ENCODE results near the gene LRCH2.

DNA sequence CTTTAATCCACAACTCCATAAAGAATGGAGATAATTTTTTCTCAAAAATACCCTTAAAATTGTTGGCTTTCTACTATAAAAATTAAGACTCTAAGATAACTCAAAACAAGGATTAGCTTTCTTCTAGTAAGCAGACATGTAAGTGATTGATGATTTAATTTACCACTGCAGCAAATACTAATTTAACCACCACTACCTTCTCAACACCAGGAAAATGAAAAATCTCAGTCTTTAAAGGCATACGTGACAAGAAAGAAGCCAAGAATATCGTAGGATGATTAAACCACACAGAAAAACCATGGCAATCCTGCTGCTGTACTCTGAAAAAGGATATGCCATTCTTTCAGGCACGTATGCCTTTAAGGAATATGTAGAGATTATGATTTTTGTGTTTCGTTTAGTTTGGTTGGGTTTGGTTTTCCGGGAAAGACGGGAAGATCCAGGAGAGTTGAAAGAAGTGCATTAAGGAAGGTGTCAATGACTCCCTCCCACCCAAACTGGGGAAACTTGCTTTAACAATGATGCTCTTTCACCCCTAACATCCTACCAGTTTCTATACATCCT is 881 bp downstream of the LRCH2 start:
- TF ChIP-seq, protein P1, sequence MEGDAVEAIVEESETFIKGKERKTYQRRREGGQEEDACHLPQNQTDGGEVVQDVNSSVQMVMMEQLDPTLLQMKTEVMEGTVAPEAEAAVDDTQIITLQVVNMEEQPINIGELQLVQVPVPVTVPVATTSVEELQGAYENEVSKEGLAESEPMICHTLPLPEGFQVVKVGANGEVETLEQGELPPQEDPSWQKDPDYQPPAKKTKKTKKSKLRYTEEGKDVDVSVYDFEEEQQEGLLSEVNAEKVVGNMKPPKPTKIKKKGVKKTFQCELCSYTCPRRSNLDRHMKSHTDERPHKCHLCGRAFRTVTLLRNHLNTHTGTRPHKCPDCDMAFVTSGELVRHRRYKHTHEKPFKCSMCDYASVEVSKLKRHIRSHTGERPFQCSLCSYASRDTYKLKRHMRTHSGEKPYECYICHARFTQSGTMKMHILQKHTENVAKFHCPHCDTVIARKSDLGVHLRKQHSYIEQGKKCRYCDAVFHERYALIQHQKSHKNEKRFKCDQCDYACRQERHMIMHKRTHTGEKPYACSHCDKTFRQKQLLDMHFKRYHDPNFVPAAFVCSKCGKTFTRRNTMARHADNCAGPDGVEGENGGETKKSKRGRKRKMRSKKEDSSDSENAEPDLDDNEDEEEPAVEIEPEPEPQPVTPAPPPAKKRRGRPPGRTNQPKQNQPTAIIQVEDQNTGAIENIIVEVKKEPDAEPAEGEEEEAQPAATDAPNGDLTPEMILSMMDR (conservative IDR thresholded peaks at IDR 0.05; ENCODE audit: low read length): no peak
- TF ChIP-seq EZH2phosphoT487 (IDR thresholded peaks at IDR 0.05; ENCODE audit: borderline replicate concordance, low read depth, low read length): no peak

Measured in OCI-LY7 (cell line).